HCT116 (cell line): ENCODE measurements around the gene QRICH2.

ENCODE experiments used
- EZH2 ChIP-seq: fragments of 200-600 bp; sonication (generic); IDR thresholded peaks from 2 replicates; pipeline ENCODE4 v1.6.1; 2017; ENCODE audit warnings: antibody characterized with exemption, mixed run types
- FOSL1 ChIP-seq: IDR thresholded peaks from 2 replicates; pipeline ENCODE4 v1.6.1; 2012; ENCODE audit warnings: low read depth
- POLR2A ChIP-seq: IDR thresholded peaks from 2 replicates; pipeline ENCODE4 v1.7.0; 2011; ENCODE audit warnings: borderline replicate concordance; ENCODE audit not compliant: insufficient read depth, insufficient read length; ENCODE audit errors: extremely low read depth
- POLR2AphosphoS5 ChIP-seq: IDR thresholded peaks from 2 replicates; pipeline ENCODE4 v1.6.1; 2011; ENCODE audit warnings: mild to moderate bottlenecking, low read depth, low read length, moderate library complexity
- YY1 ChIP-seq: IDR thresholded peaks from 2 replicates; pipeline ENCODE4 v1.6.1; 2011; ENCODE audit warnings: low read length, low read depth, moderate library complexity, mild to moderate bottlenecking; ENCODE audit not compliant: insufficient replicate concordance; ENCODE audit errors: extremely low read depth
- TF ChIP-seq, protein P1 (sequence below), 3 experiments: fragments of 200-600 bp in 1 of 3; sonication (generic) in 1 of 3; IDR thresholded peaks in 2 of 3; conservative IDR thresholded peaks in 1 of 3; 2 replicates each; pipeline ENCODE4 v1.5.1; 2012 to 2017; ENCODE audit warnings: low read depth in 2 of 3, low read length in 2 of 3, antibody characterized with exemption in 1 of 3, borderline replicate concordance in 1 of 3, control low read depth in 1 of 3, mild to moderate bottlenecking in 1 of 3, mixed read lengths in 1 of 3, mixed run types in 1 of 3, moderate library complexity in 1 of 3; ENCODE audit not compliant: insufficient read depth in 1 of 3
- TF ChIP-seq, protein P2 (sequence below): IDR thresholded peaks from 2 replicates; pipeline ENCODE4 v1.6.1; 2011; ENCODE audit warnings: mild to moderate bottlenecking, low read length, moderate library complexity; ENCODE audit not compliant: insufficient replicate concordance; ENCODE audit errors: extremely low read depth

DNA sequence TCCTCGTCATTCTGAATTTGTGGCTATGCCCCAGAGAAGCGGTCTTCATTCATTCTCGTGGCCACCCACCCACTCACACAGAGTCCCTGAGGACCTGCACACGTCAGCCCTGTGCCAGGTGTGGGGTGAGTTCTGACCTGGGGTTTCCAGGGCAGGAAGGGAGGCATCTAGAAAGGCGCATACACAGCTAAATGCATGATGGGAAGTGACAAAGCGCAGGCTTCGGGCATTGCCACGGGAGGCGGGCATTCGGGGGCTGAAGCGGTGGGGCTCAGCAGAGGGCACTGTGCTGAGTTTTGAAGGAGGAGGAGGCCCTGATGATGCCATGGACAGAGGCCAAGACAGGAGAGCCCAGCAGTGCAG lies 32.0 kb downstream of the QRICH2 start:
- TF ChIP-seq, protein P1, sequence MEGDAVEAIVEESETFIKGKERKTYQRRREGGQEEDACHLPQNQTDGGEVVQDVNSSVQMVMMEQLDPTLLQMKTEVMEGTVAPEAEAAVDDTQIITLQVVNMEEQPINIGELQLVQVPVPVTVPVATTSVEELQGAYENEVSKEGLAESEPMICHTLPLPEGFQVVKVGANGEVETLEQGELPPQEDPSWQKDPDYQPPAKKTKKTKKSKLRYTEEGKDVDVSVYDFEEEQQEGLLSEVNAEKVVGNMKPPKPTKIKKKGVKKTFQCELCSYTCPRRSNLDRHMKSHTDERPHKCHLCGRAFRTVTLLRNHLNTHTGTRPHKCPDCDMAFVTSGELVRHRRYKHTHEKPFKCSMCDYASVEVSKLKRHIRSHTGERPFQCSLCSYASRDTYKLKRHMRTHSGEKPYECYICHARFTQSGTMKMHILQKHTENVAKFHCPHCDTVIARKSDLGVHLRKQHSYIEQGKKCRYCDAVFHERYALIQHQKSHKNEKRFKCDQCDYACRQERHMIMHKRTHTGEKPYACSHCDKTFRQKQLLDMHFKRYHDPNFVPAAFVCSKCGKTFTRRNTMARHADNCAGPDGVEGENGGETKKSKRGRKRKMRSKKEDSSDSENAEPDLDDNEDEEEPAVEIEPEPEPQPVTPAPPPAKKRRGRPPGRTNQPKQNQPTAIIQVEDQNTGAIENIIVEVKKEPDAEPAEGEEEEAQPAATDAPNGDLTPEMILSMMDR (IDR thresholded peaks at IDR 0.05 in 2 of 3, conservative IDR thresholded peaks at IDR 0.05 in 1 of 3; ENCODE audit: borderline replicate concordance in 1 of 3, insufficient read depth in 1 of 3, low read depth in 2 of 3, low read length in 2 of 3) = no peak; a peak in 1 of 6 replicates
- TF ChIP-seq POLR2A (no peak), EZH2 (no peak), YY1 (no peak), FOSL1 (no peak), POLR2AphosphoS5 (no peak)
- TF ChIP-seq, protein P2, sequence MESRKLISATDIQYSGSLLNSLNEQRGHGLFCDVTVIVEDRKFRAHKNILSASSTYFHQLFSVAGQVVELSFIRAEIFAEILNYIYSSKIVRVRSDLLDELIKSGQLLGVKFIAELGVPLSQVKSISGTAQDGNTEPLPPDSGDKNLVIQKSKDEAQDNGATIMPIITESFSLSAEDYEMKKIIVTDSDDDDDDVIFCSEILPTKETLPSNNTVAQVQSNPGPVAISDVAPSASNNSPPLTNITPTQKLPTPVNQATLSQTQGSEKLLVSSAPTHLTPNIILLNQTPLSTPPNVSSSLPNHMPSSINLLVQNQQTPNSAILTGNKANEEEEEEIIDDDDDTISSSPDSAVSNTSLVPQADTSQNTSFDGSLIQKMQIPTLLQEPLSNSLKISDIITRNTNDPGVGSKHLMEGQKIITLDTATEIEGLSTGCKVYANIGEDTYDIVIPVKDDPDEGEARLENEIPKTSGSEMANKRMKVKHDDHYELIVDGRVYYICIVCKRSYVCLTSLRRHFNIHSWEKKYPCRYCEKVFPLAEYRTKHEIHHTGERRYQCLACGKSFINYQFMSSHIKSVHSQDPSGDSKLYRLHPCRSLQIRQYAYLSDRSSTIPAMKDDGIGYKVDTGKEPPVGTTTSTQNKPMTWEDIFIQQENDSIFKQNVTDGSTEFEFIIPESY = no peak
